HT1080 (cell line): ENCODE results near the gene PDXDC1. TPM values are rescaled to one million over a fixed set of nuclear protein-coding genes. Genes with fewer than 3 reads are reported as not detected.
A peak's percentile ranks its signal among the peaks of the same experiment; 100 is the strongest.
"Not testable (repeated sequence)": the region's sequence is repeated elsewhere in the genome, so short reads cannot be mapped to it uniquely, and the experiment has no call there.

Experiments used
- DNase-seq: peaks from one replicate; pipeline ENCODE4 v3.0.0-alpha.2; 2015; ENCODE audit warnings: low read depth
- total RNA-seq: library from RNA; depleted of rRNA; stranded (reverse); fragments of >200 nt; shearing (Covaris generic); gene quantifications from 2 replicates; pipeline ENCODE4 v1.2.3, GENCODE V29; 2014

The PDXDC1 gene
- total RNA-seq, 1 experiment from 2014 or later = 42.1 TPM

GRCh38 chr16:14971621-14972228 is 3.1 kb upstream of the PDXDC1 start:
- not testable (repeated sequence) for DNase-seq

GRCh38 chr16:14973785-14974322 is 972 bp upstream of the PDXDC1 start:
- DNase-seq = not testable (repeated sequence)

DNA sequence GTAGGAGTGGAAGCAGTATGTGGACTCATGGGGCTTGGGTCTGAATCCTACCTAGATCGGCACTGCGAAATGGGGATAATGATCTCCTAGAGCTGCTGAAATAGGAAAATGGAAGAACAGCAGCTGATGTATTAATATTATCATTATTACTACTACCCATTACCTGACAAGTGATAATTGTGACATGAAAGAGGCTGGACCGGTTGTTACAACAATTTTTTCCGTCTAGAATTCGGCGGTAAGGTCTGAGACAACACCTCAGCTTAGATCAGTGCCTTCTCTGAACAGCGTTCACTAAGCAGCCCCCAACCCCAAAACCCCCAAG is 533 bp upstream of the PDXDC1 start:
- peak; percentile 32 for DNase-seq

DNA sequence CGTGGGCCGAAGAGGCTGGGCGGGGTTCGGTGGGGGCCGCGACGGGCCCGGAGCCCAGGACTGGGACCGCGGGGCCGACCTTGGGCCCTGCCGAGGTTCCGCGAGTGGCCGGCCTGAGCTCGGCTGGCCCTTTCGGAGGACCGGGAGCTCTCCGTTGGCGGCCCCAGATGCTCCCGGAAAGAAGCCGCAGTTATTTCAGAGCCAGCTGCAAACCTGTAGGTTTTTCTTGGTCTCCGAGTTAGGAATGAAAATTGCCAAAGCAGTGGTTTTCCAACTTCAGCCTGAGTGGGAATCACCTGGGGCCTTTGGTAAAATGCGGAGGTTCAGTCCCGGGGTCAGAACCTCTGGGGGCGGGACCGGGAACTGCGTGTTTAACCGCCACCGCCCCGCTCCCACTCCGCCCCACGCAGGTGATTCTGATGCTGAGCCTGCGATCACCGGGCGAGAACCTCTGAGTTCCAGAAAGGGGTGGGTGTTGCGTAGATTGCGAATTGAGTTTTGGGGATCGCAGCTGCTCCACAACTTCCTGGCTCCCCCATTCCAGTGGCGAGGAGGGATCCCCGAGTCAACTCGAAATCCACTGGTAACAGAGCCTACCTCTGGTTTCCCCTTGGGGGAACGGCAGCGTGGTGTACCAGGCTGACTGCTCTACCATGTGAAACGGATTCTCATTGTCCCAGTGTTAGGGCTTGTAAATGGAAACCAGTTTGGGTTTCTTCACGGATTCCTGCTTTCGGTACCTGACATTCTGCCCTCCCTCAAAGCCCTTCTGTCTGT is 780 bp downstream of the PDXDC1 start:
- not testable (repeated sequence) for DNase-seq

GRCh38 chr16:14976971-14977736 is 2.3 kb downstream of the PDXDC1 start:
- not testable (repeated sequence) for DNase-seq

GRCh38 chr16:14978281-14978680 is 3.5 kb downstream of the PDXDC1 start:
- not testable (repeated sequence) for DNase-seq

DNA sequence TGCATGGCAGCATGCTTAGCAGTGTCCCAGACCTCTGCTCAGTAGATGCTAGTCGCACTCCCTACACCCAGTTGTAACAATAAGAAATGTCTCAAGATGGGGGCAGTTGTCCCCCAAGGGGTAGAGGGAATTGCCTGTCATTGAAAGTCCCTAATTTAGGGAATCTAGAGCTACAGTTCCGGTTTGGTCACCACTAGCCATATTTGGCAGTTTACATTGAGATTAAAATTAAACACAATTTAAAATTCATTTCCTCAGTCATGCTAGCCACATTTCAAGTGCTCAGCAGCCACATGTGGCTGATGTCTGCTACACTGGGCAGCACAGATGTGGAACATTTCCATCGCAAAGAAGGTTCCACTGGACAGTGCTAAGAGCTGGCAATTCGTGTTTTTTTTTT is 4.1 kb downstream of the PDXDC1 start:
- not testable (repeated sequence) for DNase-seq

- DNase-seq = not testable (repeated sequence)
These were observed 6.4 kb downstream of the PDXDC1 start for GRCh38 chr16:14981234-14981633.

GRCh38 chr16:14982521-14982920 is 7.7 kb downstream of the PDXDC1 start:
- DNase-seq = not testable (repeated sequence)

DNA sequence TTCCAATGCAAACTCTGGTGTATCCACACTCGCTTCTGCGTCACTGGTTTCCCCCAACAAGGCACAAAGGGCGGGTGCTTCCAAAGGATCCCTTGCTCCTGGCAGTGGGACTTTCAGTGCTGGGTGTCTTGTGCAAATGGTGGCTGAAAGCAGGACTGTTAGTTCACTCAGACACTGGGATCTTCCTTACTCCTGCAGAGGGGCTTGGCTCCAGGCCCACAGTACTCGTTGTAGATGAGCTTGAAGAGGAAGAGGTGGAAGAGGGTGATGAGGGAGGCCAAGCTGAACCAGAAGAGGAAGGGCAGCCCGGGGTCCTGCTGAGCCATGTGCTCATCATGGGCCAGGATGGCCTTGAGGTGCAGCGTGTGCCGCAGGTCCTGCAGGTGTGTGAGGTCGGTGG is 13.3 kb downstream of the PDXDC1 start:
- DNase-seq = not testable (repeated sequence)

DNA sequence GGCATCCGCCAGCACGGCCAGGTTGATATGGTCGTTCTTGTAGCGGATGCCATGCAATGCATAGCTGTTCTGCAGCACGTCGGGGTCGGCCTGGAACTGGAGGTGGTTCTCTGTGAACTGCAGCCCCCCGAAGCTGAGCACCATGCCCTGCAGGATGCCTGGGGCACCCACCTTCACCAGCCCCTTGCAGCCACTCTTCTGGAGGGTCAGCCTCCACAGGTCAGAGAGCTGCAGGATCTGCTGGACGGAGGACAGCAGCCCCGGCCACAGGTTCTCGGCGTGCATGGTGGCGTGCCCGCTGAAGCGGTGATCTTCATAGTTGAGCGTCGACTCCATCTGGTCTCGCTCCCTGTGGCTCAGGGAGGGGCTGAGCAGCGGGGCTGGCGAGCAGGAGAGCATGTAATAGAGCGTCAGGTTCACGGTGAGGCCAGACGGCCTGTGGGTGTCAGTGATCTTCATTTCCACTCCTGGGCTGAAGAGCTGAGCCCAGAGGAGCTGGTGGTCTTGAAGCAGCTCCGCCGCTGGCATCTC is 13.9 kb downstream of the PDXDC1 start:
- DNase-seq = not testable (repeated sequence)

GRCh38 chr16:14989291-14990281 is 14.8 kb downstream of the PDXDC1 start:
- DNase-seq = not testable (repeated sequence)

DNA sequence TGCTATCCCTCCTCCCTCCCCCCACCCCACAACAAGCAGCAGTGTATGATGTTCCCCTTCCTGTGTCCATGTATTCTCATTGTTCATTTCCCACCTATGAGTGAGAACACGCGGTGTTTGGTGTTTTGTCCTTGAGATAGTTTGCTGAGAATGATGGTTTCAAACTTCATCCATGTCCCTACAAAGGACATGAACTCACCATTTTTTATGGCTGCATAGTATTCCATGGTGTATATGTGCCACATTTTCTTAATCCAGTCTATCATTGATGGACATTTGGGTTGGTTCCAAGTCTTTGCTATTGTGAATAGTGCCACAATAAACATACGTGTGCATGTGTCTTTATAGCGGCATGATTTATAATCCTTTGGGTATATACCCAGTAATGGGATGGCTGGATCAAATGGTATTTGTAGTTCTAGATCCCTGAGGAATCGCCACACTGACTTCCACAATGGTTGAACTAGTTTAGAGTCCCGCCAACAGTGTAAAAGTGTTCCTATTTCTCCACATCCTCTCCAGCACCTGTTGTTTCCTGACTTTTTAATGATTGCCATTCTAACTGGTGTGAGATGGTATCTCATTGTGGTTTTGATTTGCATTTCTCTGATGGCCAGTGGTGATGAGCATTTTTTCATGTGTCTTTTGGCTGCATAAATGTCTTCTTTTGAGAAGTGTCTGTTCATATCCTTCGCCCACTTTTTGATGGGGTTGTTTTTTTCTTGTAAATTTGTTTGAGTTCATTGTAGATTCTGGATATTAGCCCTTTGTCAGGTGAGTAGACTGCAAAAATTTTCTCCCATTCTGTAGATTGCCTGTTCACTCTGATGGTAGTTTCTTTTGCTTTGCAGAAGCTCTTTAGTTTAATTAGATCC is 18.7 kb downstream of the PDXDC1 start:
- not testable (repeated sequence) for DNase-seq

GRCh38 chr16:14996702-14997101 is 21.9 kb downstream of the PDXDC1 start:
- not testable (repeated sequence) for DNase-seq

GRCh38 chr16:14998300-14998699 is 23.5 kb downstream of the PDXDC1 start:
- not testable (repeated sequence) for DNase-seq

- DNase-seq = not testable (repeated sequence)
These were observed 25.0 kb downstream of the PDXDC1 start for GRCh38 chr16:14999845-15000244.

- DNase-seq = not testable (repeated sequence)
These were observed 27.6 kb downstream of the PDXDC1 start for GRCh38 chr16:15002448-15002847.

DNA sequence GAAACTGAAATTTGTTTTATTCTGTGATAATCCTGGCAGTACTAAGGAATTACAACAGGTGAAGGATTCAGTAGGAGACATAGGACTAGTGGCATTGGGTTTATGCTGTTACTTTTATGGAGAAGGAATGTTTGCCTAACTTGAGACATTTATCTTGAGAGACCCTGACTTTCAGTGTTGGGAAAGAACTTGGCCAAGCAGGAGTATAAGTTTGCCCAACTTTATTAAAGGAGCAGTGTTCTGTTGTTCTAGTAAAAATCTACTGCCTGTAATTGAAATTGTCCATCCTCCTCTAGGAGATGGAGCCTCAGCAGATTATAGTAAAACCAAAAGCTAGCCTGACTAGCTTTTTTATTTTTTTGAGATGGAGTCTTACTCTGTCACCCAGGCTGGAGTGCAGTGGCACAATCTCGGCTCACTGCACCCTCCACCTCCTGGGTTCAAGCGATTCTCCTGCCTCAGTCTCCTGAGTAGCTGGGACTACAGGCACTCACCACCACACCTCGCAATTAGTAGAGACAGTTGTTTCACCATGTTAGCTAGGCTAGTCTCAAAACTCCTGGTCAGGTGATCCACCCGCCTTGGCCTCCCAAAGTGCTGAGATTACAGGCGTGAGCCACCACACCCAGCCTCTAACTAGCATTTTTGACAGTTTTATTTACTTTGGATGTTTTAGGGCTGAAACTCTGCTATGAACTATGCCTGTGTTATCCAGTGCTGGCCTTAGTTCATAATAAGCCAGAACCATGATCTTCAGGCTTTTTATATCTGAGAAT is 30.7 kb downstream of the PDXDC1 start:
- DNase-seq = not testable (repeated sequence)
